Hepatocyte (in vitro differentiated cells): Measurements from ENCODE around the gene KCNQ1.

Experiments
- CTCF ChIP-seq: fragments of 200-600 bp; sonication (generic); IDR thresholded peaks from 2 replicates; pipeline ENCODE4 v1.5.1; 2016; ENCODE audit warnings: antibody characterized with exemption, mild to moderate bottlenecking; ENCODE audit not compliant: poor library complexity
- EZH2 ChIP-seq: fragments of 200-600 bp; sonication (generic); IDR thresholded peaks from 2 replicates; pipeline ENCODE4 v1.6.1; 2016; ENCODE audit warnings: antibody characterized with exemption, mild to moderate bottlenecking, borderline replicate concordance
- EZH2phosphoT487 ChIP-seq: fragments of 200-600 bp; sonication (generic); IDR thresholded peaks from one replicate; pipeline ENCODE4 v1.6.1; 2018; ENCODE audit warnings: antibody characterized with exemption, mild to moderate bottlenecking, low read depth, moderate library complexity; ENCODE audit not compliant: unreplicated experiment, severe bottlenecking

GRCh38 chr11:2449548-2450320 is 4.9 kb downstream of the KCNQ1 start:
- TF ChIP-seq CTCF (no peak), EZH2 (no peak), EZH2phosphoT487 (no peak)
